ENCODE results near the gene NDUFAF2. TPM values are rescaled to one million over a fixed set of nuclear protein-coding genes. Genes with fewer than 3 reads are reported as not detected.

NDUFAF2 gene
- total and polyA plus RNA-seq, 2 of the 13 experiments (the other 11 are each of a cell fraction or from before 2014, with no cell fraction given) = 34.0 to 78.4 TPM

DNA sequence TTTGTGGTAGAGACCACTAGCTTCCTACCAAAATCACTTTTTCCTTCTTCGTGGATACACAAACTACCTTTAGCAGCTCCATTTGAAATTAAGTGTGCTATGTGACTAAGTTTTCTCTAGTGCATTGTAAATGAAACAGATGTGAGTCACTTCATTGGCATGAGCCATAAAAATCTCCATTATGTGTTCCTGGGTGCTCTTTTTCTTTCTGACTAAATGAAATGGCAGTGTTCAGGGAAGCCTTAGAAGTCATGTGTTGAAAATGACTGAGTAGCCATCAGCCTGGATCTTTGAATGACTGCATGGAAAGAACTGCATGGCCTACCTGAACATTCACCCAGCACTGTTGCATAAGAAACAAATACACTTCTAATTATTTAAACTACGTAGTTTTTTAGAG is 107.9 kb downstream of the NDUFAF2 start:
- Histone ChIP-seq H2AFZ (ENCODE audit: low read length) (no peak overlapping the region), H3K4me1 (ENCODE audit: insufficient read depth, low read length) (peaks cover 7% of the 10 kb centered on the region; the same call in 1 of the 2 replicates), H3K9ac (ENCODE audit: insufficient read depth, low read depth, low read length) (no peak overlapping the region), H3K27ac (ENCODE audit: extremely low read length, insufficient read depth, low read length) (no peak overlapping the region), H3K4me3 (replicated peaks in 1 of 3; ENCODE audit: insufficient read depth in 1 of 3, low read depth in 2 of 3, low read length in 3 of 3) (no peak overlapping the region), H3K9me3 (ENCODE audit: low read length) (no peaks in the 10 kb centered on the region), H4K20me1 (ENCODE audit: insufficient read depth, low read length) (peaks cover 2% of the 10 kb centered on the region), H3K36me3 (replicated peaks in 1 of 2; ENCODE audit: control insufficient read depth in 1 of 2, insufficient read depth in 2 of 2, low read length in 2 of 2) (no peaks in the 10 kb centered on the region), H3K4me2 (ENCODE audit: low read depth, low read length) (no peak overlapping the region), H3K79me2 (ENCODE audit: insufficient read depth, low read length) (no peaks in the 10 kb centered on the region), H3K27me3 (ENCODE audit: control insufficient read depth in 1 of 2, insufficient read depth in 2 of 2, low read length in 2 of 2) (no peaks in the 10 kb centered on the region)
- no TSS peak for BruUV-seq (replicated peaks)
- ATAC-seq (no peak), FAIRE-seq (no peak), DNase-seq (ENCODE audit: low spot score) (peak; percentile 54)
- ChIA-PET CTCF (ENCODE audit: low intra/inter-chr PET ratio, low total read pairs) (no interaction called here), POLR2A (no interaction called here)
- WGBS (ENCODE audit: low lambda C conversion rate) = 93% methylated on average over 2 of the region's 2 CpGs
- intact Hi-C loops (cut with micrococcal nuclease; ENCODE audit: unreplicated experiment) (loop anchor here (10.0 kb wide), 1 partner anchor 282 kb away; the partner anchor contains the start of gene ZSWIM6), in situ Hi-C loops (cut with HindIII; ENCODE audit: extremely low pct_ligation_motif_present, low pct_unique_long_range_greater_than_20kb) (loop anchor here (25.0 kb wide), 1 partner anchor 609 kb away; no protein-coding TSS in a partner anchor)
- TF ChIP-seq CEBPB (IDR thresholded peaks at IDR 0.05; ENCODE audit: borderline replicate concordance, low read depth, low read length) (no peak), ZNF251 (CRISPR knock-in tag; IDR thresholded peaks at IDR 0.05) (no peak), KAT7 (CRISPR knock-in tag; IDR thresholded peaks at IDR 0.05; ENCODE audit: borderline replicate concordance) (no peak), STAT5B (CRISPR knock-in tag; IDR thresholded peaks at IDR 0.05) (no peak), ZNF747 (CRISPR knock-in tag; IDR thresholded peaks at IDR 0.05; ENCODE audit: borderline replicate concordance) (no peak), ZNF558 (CRISPR knock-in tag; IDR thresholded peaks at IDR 0.05; ENCODE audit: borderline replicate concordance) (no peak), ZNF546 (CRISPR knock-in tag; conservative IDR thresholded peaks at IDR 0.05) (no peak), MAFG (CRISPR knock-in tag; IDR thresholded peaks at IDR 0.05) (no peak), ZNF10 (CRISPR knock-in tag; IDR thresholded peaks at IDR 0.05; ENCODE audit: borderline replicate concordance, low read depth) (no peak), JDP2 (CRISPR knock-in tag; IDR thresholded peaks at IDR 0.05; ENCODE audit: borderline replicate concordance) (no peak), HDAC1 (CRISPR knock-in tag; IDR thresholded peaks at IDR 0.05) (no peak)
- TF ChIP-seq, protein P1, sequence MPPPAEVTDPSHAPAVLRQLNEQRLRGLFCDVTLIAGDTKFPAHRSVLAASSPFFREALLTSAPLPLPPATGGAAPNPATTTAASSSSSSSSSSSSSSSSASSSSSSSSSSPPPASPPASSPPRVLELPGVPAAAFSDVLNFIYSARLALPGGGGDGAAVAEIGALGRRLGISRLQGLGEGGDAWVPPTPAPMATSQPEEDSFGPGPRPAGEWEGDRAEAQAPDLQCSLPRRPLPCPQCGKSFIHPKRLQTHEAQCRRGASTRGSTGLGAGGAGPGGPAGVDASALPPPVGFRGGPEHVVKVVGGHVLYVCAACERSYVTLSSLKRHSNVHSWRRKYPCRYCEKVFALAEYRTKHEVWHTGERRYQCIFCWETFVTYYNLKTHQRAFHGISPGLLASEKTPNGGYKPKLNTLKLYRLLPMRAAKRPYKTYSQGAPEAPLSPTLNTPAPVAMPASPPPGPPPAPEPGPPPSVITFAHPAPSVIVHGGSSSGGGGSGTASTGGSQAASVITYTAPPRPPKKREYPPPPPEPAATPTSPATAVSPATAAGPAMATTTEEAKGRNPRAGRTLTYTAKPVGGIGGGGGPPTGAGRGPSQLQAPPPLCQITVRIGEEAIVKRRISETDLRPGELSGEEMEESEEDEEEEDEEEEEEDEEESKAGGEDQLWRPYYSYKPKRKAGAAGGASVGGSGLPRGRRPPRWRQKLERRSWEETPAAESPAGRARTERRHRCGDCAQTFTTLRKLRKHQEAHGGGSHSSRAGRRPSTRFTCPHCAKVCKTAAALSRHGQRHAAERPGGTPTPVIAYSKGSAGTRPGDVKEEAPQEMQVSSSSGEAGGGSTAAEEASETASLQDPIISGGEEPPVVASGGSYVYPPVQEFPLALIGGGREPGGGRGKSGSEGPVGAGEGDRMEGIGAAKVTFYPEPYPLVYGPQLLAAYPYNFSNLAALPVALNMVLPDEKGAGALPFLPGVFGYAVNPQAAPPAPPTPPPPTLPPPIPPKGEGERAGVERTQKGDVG (CRISPR knock-in tag; IDR thresholded peaks at IDR 0.05; ENCODE audit: borderline replicate concordance) = no peak
- TF ChIP-seq, protein P2, sequence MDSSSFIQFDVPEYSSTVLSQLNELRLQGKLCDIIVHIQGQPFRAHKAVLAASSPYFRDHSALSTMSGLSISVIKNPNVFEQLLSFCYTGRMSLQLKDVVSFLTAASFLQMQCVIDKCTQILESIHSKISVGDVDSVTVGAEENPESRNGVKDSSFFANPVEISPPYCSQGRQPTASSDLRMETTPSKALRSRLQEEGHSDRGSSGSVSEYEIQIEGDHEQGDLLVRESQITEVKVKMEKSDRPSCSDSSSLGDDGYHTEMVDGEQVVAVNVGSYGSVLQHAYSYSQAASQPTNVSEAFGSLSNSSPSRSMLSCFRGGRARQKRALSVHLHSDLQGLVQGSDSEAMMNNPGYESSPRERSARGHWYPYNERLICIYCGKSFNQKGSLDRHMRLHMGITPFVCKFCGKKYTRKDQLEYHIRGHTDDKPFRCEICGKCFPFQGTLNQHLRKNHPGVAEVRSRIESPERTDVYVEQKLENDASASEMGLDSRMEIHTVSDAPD (CRISPR knock-in tag; IDR thresholded peaks at IDR 0.05) = no peak
